ENCODE data around the gene KLHL8. TPM values are rescaled to one million over a fixed set of nuclear protein-coding genes. Genes with fewer than 3 reads are reported as not detected.

KLHL8 gene
- total and polyA plus RNA-seq, 9 donors, result 7.9 to 13.9 (median 11.2) TPM

DNA sequence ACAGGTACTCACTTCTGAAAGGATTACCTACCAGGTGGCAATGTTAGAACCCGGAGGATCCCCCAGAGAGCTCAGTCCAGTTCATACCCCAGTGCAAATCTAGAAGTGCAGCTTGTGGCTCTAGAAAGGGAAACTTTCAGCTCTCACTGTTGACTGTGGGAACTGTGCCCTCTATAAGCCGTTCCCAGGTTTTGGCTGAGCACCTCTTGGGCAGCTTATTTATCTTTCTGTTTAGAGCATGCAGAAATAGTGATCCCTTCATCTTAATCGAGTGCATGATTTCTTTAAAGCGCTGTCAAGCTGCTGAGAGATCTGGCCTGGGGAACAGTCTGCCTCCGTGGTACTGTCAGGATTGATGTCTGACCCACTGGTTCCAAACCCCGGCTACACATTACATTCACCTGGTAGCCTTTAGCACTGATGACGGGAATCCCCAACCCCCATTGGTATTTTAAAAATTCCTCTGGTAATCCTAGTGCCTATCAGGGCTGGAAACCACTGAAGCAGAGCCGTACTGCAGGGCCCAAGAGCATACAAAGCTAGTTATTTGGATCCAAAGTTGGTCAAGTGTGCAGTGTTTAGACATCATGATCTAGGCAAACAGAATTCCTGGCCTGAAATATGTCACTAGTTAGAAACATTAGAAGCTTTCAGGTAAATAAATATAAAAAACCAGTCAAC, 103.2 kb downstream of the KLHL8 start:
- Histone ChIP-seq H3K36me3 (ENCODE audit: control insufficient read depth, insufficient read depth, low read length) (peaks cover 13% of the 10 kb centered on the region), H3K4me1 (ENCODE audit: control insufficient read depth, insufficient read depth, low read length) (peaks cover 12% of the 10 kb centered on the region)

DNA sequence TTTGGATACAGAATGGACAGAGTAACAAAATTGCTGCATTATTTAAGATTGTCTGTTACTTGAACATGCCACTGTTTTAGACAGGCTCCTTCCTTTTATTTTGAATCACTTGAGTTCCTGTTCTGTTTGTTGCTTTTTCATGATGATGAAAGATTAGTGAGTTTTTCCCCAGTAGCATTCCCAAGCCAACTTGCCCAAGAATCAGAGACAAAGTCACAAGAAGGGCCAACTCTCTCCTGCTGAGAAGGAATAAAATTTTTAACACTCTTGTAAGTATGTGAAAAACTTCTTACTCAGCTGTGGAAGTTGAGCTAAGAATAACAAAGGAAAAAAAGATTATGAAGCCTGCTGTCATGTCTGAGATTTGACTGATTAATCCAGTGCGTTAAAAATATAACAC, 104.2 kb downstream of the KLHL8 start:
- 100% methylated on average over 1 of the region's 1 CpG for WGBS (ENCODE audit: insufficient coverage)
- no peak for DNase-seq
- no peak overlapping the region for H3K27ac ChIP-seq (ENCODE audit: low read length)
- peaks cover 10% of the 10 kb centered on the region for H3K4me1 ChIP-seq (ENCODE audit: control insufficient read depth, insufficient read depth, low read length)
- H3K36me3 ChIP-seq (ENCODE audit: control insufficient read depth, insufficient read depth, low read length), result peaks cover 13% of the 10 kb centered on the region
- H3K27me3 ChIP-seq (ENCODE audit: control insufficient read depth, insufficient read depth, low read length), result no peaks in the 10 kb centered on the region
- no peak overlapping the region for H3K4me3 ChIP-seq (ENCODE audit: low read length)
- no peaks in the 10 kb centered on the region for H3K9me3 ChIP-seq (replicated peaks; ENCODE audit: control insufficient read depth, low read depth, low read length)

More for the DNA sequence above, 103.2 kb downstream of the KLHL8 start:
- Histone ChIP-seq H3K9me3 (replicated peaks; ENCODE audit: control insufficient read depth, low read depth, low read length) (no peaks in the 10 kb centered on the region), H3K27ac (ENCODE audit: low read length) (no peak overlapping the region), H3K27me3 (ENCODE audit: control insufficient read depth, insufficient read depth, low read length) (no peaks in the 10 kb centered on the region), H3K4me3 (ENCODE audit: low read length) (no peak overlapping the region)
- WGBS (ENCODE audit: insufficient coverage), result 54% methylated on average over 3 of the region's 8 CpGs
- no peak for DNase-seq

DNA sequence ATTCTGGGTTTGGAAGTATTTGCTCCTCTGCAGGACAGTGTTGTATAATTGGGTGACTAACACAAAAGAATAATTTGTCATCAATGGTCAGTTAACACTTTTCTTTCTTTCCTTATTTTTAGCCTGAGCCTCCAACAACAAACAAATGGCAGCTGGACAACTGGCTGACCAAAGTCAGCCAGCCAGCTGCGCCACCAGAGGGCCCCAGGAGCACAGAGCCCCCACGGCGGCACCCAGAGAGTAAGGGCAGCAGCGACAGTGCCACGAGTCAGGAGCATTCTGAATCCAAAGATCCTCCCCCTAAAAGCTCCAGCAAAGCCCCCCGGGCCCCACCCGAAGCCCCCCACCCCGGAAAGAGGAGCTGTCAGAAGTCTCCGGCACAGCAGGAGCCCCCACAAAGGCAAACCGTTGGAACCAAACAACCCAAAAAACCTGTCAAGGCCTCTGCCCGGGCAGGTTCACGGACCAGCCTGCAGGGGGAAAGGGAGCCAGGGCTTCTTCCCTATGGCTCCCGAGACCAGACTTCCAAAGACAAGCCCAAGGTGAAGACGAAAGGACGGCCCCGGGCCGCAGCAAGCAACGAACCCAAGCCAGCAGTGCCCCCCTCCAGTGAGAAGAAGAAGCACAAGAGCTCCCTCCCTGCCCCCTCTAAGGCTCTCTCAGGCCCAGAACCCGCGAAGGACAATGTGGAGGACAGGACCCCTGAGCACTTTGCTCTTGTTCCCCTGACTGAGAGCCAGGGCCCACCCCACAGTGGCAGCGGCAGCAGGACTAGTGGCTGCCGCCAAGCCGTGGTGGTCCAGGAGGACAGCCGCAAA, 106.0 kb downstream of the KLHL8 start:
- no peak overlapping the region for H3K4me3 ChIP-seq (ENCODE audit: low read length)
- H3K27ac ChIP-seq (ENCODE audit: low read length), result no peak overlapping the region
- DNase-seq, result no peak
- no peaks in the 10 kb centered on the region for H3K9me3 ChIP-seq (replicated peaks; ENCODE audit: control insufficient read depth, low read depth, low read length)
- H3K36me3 ChIP-seq (ENCODE audit: control insufficient read depth, insufficient read depth, low read length), result peaks cover 13% of the 10 kb centered on the region
- H3K27me3 ChIP-seq (ENCODE audit: control insufficient read depth, insufficient read depth, low read length), result no peaks in the 10 kb centered on the region
- WGBS (ENCODE audit: insufficient coverage), result 86% methylated on average over 17 of the region's 24 CpGs
- peaks cover 2% of the 10 kb centered on the region for H3K4me1 ChIP-seq (ENCODE audit: control insufficient read depth, insufficient read depth, low read length)

DNA sequence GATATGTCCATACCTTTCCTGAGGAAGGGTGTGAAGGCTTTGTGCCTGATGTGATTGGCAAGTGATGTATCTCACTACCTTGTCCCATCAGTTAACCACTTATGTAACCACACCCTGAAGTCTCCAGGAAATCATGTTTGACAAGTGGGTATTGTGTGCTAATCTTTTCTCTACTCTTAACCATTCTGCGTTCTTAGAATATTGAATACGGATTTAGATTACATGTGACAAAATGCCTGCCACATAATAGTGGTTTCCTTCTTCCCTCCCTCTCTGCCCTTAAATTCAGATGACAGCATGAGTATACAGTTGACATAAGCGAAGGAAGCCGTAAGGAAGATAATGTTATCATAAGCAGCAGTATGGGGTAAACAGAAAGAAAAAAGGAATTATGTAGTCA, 108.4 kb downstream of the KLHL8 start:
- no peaks in the 10 kb centered on the region for H3K27me3 ChIP-seq (ENCODE audit: control insufficient read depth, insufficient read depth, low read length)
- H3K4me1 ChIP-seq (ENCODE audit: control insufficient read depth, insufficient read depth, low read length), result peaks cover 6% of the 10 kb centered on the region
- H3K36me3 ChIP-seq (ENCODE audit: control insufficient read depth, insufficient read depth, low read length), result peaks cover 13% of the 10 kb centered on the region
- H3K4me3 ChIP-seq (ENCODE audit: low read length), result no peak overlapping the region
- DNase-seq, result no peak
- H3K27ac ChIP-seq (ENCODE audit: low read length), result no peak overlapping the region
- WGBS (ENCODE audit: insufficient coverage), result no CpG with 5 or more reads among the region's 4 CpGs
- no peaks in the 10 kb centered on the region for H3K9me3 ChIP-seq (replicated peaks; ENCODE audit: control insufficient read depth, low read depth, low read length)

Other genes starting within 250 kb of the KLHL8 start
- 0.22 TPM for gene HSD17B13, start 102.3 kb upstream of the KLHL8 start, total RNA-seq
- gene HSD17B13, start 102.3 kb upstream of the KLHL8 start, polyA plus RNA-seq (ENCODE audit: insufficient read depth in 1 of 8, insufficient read length in 8 of 8, low replicate concordance in 1 of 8), result under 1 TPM; 0.11 to 0.43 (median 0.29) TPM
- 20.7 TPM for gene HSD17B11, start 170.6 kb upstream of the KLHL8 start, total RNA-seq
- 10 to 100 TPM; 16.9 to 37.8 (median 20.8) TPM for gene HSD17B11, start 170.6 kb upstream of the KLHL8 start, polyA plus RNA-seq (ENCODE audit: insufficient read depth in 1 of 8, insufficient read length in 8 of 8, low replicate concordance in 1 of 8)
- gene NUDT9, start 202.0 kb upstream of the KLHL8 start, total RNA-seq, result 10.7 TPM
- gene NUDT9, start 202.0 kb upstream of the KLHL8 start, polyA plus RNA-seq (ENCODE audit: insufficient read depth in 1 of 8, insufficient read length in 8 of 8, low replicate concordance in 1 of 8), result 10 to 100 TPM; 27.3 to 35.7 (median 29.2) TPM

Data from muscle of leg (tissue), 11 donors.